ENCODE data around the gene MFAP5. TPM values are rescaled to one million over a fixed set of nuclear protein-coding genes. Genes with fewer than 3 reads are reported as not detected.

Gene MFAP5
- polyA plus RNA-seq, 1 donor from 2014 or later: not detected

GRCh38 chr12:8596561-8596960, 66.1 kb downstream of the MFAP5 start:
- Histone ChIP-seq H3K9me3 (ENCODE audit: low read length) (no peaks in the 10 kb centered on the region), H3K9me2 (ENCODE audit: insufficient read depth, low read length) (no peaks in the 10 kb centered on the region), H3K36me3 (ENCODE audit: insufficient read depth, low read length) (no peaks in the 10 kb centered on the region), H3K4me2 (ENCODE audit: low read length) (no peak overlapping the region), H3K27ac (ENCODE audit: low read length) (no peak overlapping the region), H3K9ac (ENCODE audit: low read length) (no peak overlapping the region), H3K79me2 (replicated peaks; ENCODE audit: insufficient read depth, low read length) (no peaks in the 10 kb centered on the region), H3F3A (ENCODE audit: insufficient read depth, low read length, poor library complexity, severe bottlenecking) (no peaks in the 10 kb centered on the region), H3K4me3 (ENCODE audit: low read length) (no peak overlapping the region), H2AFZ (ENCODE audit: low read depth, low read length) (no peak overlapping the region), H3K27me3 (ENCODE audit: insufficient read depth, low read depth, low read length) (no peaks in the 10 kb centered on the region), H4K20me1 (ENCODE audit: insufficient read depth) (no peaks in the 10 kb centered on the region)
- no peak for TF ChIP-seq POLR2AphosphoS5 (IDR thresholded peaks at IDR 0.05)
- TF ChIP-seq EZH2 (IDR thresholded peaks at IDR 0.05; ENCODE audit: borderline replicate concordance, insufficient read depth, low read length, poor library complexity, severe bottlenecking): no peak
- no peak for TF ChIP-seq SMC3 (conservative IDR thresholded peaks at IDR 0.05; ENCODE audit: poor library complexity)
- no peak for TF ChIP-seq REST (IDR thresholded peaks at IDR 0.05; ENCODE audit: borderline replicate concordance)
- TF ChIP-seq CTCF (IDR thresholded peaks at IDR 0.05; ENCODE audit: poor library complexity, severe bottlenecking): no peak
- no peak for TF ChIP-seq RAD21 (conservative IDR thresholded peaks at IDR 0.05)

Small RNA genes lying within 50 kb of the gene (small RNA-seq; reads per million reads assigned to genes)
- gene RF00564: 0 reads per million in 3 experiments

Other genes with a start within 250 kb of the MFAP5 start
- gene CLEC6A, start 206.9 kb downstream of the MFAP5 start, polyA plus RNA-seq: not detected in 2 replicates
- gene CLEC4D, start 149.3 kb downstream of the MFAP5 start, polyA plus RNA-seq: not detected in 2 replicates
- gene CLEC4E, start 121.9 kb downstream of the MFAP5 start, polyA plus RNA-seq: not detected in 2 replicates
- not detected in 2 replicates for gene AICDA, start 50.0 kb downstream of the MFAP5 start, polyA plus RNA-seq
- gene RIMKLB, start 35.2 kb upstream of the MFAP5 start, polyA plus RNA-seq: 376 and 393 TPM in 2 replicates
- 0.08 TPM in 1 of 2 replicates, not detected in the other for gene A2ML1, start 159.8 kb upstream of the MFAP5 start, polyA plus RNA-seq

Data from neural cell (in vitro differentiated cells).